Measurements from ENCODE around the gene CPA2.

Gene CPA2

DNA sequence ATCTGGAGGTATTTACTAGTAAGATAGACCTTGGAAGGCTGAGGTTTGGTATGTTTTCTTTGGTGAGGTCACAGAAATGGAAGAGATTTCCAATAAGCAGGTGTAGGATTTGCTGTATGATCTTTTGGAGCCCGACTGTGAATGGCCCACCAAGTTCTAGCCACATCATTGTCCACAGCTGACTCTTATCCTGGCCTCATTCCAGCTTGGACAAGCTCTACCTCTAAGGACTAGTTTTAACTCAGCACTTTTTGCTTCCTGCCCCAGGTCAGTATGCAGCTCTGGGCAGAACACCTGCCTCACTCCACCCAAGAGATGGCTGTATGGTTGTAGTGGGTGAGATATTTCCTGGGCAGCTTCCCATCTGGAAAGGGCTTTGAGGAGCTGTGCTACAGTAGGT, 20.2 kb downstream of the CPA2 start:
- DNase-seq (ENCODE audit: low read depth) = no peak
- no peak overlapping the region for H3K4me3 ChIP-seq (ENCODE audit: low read length)
- TF ChIP-seq, protein P1, sequence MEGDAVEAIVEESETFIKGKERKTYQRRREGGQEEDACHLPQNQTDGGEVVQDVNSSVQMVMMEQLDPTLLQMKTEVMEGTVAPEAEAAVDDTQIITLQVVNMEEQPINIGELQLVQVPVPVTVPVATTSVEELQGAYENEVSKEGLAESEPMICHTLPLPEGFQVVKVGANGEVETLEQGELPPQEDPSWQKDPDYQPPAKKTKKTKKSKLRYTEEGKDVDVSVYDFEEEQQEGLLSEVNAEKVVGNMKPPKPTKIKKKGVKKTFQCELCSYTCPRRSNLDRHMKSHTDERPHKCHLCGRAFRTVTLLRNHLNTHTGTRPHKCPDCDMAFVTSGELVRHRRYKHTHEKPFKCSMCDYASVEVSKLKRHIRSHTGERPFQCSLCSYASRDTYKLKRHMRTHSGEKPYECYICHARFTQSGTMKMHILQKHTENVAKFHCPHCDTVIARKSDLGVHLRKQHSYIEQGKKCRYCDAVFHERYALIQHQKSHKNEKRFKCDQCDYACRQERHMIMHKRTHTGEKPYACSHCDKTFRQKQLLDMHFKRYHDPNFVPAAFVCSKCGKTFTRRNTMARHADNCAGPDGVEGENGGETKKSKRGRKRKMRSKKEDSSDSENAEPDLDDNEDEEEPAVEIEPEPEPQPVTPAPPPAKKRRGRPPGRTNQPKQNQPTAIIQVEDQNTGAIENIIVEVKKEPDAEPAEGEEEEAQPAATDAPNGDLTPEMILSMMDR (conservative IDR thresholded peaks at IDR 0.05; ENCODE audit: low read length) = no peak

DNA sequence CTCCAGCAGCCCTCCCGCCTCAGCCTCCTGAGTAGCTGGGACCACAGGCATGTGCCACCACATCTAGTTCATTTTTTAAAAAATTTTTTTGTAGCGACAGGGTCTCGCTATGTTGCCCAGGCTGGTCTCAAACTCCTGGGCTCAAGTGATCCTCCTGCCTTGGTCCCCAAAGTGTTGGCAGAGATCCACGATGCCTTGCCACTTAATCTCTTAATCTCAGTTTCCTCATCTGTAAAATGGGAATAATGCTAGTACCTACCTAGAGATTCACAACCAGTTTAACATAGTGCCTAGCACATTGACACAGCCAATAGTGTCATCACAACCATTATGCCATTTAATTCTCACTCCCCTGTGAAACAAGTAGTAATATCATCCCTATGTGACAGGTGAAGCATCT, 21.5 kb downstream of the CPA2 start:
- TF ChIP-seq, protein P1 (conservative IDR thresholded peaks at IDR 0.05; ENCODE audit: low read length) = no peak
- H3K4me3 ChIP-seq (ENCODE audit: low read length) = no peak overlapping the region
- DNase-seq (ENCODE audit: low read depth) = no peak

DNA sequence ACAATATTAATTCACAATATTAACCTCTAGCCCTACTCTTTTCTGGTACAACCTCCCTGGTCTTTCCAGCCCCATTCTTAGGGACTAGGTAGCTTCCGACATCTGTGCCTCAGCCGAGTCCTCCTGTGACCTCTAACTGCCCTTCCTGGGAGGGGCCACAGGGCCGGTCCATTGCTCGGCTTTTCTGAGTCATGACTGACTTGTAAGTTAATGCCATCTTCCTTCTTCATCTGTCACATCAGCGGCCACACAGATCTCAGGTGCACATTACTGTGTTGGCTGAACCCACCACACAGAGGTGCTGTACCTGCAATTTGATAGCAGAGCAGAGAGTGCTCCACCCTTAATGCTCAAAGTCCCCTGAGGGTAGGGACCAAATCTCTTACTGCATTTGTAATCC, 22.2 kb downstream of the CPA2 start:
- TF ChIP-seq, protein P1 (conservative IDR thresholded peaks at IDR 0.05; ENCODE audit: low read length) = no peak
- no peak for DNase-seq (ENCODE audit: low read depth)
- no peak overlapping the region for H3K4me3 ChIP-seq (ENCODE audit: low read length)

DNA sequence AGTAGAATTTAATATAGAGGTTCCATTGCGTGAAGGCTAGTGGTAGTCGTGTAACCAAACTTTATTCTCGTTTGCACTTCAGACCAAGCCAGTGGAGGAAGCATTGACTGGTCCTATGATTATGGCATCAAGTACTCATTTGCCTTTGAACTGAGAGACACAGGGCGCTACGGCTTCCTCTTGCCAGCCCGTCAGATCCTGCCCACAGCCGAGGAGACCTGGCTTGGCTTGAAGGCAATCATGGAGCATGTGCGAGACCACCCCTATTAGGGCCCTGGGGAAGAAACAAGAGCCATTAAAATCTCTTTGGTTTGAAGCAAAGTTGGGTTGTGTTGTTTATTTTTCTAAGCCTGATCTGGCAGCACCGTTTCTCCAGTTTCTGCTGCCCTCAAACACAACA, 22.8 kb downstream of the CPA2 start:
- DNase-seq (ENCODE audit: low read depth) = no peak
- no peak overlapping the region for H3K4me3 ChIP-seq (ENCODE audit: low read length)
- TF ChIP-seq, protein P1 (conservative IDR thresholded peaks at IDR 0.05; ENCODE audit: low read length) = no peak

DNA sequence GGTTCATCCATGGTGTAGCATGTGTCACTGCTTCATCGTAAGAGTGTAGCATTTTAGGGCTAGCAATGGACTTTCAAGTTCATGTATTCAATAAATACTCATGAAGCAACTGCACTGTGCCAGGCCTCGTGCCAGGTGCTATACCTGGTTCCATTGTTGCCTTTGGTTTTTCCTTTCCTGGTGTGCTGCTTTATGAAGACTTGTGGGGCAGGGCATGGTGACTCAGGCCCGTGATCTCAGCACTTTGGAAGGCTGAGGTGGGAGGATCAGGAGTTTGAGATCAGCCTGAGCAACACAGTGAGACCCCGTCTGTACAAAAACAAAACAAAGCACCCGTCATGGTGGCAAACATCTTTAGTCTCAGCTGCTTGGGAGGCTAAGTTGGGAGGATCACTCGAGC, 24.1 kb downstream of the CPA2 start:
- no peak overlapping the region for H3K4me3 ChIP-seq (ENCODE audit: low read length)
- peak; percentile 34 for DNase-seq (ENCODE audit: low read depth)
- TF ChIP-seq, protein P1 (conservative IDR thresholded peaks at IDR 0.05; ENCODE audit: low read length) = no peak

DNA sequence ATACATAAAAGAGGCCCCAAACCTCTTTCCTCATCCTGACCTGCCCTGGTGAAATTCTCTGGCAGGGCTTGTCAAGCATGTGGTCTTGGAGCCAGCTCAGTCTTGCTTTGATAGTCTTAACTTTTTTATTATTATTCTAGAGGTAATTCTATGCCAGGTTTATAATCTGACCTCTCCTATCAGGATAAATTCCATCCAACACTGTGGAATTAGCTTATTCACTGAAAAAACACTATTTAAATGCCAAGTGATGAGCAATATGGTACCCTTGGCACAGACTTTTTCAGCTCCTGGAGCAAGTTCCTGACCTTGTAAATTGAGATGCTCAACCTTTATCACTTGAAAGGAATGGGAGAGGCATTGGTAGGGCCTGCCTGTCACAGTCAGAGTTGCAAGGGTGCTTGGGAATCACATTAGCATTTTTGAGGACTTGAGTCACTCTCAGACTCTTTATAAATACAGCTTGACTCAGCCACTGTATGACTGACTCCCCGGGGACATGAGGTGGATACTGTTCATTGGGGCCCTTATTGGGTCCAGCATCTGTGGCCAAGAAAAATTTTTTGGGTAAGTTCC, 26.1 kb downstream of the CPA2 start, which contains the start of gene CPA4:
Gene CPA4, plus strand, starts transcription at position 480 of the 576 bp plus-strand sequence. Its CDS starts 20 bp downstream, at position 500.
- no peak within 1 kb of the TSS for H3K4me3 ChIP-seq (ENCODE audit: low read length)
- TF ChIP-seq, protein P1 (conservative IDR thresholded peaks at IDR 0.05; ENCODE audit: low read length) = no peak
- peak; percentile 98 for DNase-seq (ENCODE audit: low read depth)

DNA sequence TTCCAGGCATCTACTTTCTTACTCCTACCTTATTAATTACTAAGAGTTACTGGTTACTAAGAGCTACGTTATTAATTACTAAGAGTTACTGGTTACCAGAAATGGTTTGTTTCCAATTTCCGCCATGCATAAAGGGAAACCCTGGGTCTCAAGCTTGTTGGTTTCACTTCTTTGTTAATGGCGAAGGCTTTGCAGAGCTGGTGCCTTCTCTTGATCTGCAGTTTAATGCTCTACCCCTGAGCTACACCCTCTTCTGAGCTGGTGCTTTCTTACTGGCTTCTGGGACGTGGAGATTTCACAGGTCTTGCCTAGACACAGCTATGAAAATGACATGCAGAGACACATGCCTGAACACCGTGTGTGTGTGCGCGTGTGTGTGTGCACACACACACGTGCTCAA, 26.9 kb downstream of the CPA2 start:
- no peak for DNase-seq (ENCODE audit: low read depth)
- H3K4me3 ChIP-seq (ENCODE audit: low read length) = no peak overlapping the region
- TF ChIP-seq, protein P1 (conservative IDR thresholded peaks at IDR 0.05; ENCODE audit: low read length) = no peak

Measured in AG10803 (cell line).